ENCODE measurements around the gene ALDH3B1.

DNA sequence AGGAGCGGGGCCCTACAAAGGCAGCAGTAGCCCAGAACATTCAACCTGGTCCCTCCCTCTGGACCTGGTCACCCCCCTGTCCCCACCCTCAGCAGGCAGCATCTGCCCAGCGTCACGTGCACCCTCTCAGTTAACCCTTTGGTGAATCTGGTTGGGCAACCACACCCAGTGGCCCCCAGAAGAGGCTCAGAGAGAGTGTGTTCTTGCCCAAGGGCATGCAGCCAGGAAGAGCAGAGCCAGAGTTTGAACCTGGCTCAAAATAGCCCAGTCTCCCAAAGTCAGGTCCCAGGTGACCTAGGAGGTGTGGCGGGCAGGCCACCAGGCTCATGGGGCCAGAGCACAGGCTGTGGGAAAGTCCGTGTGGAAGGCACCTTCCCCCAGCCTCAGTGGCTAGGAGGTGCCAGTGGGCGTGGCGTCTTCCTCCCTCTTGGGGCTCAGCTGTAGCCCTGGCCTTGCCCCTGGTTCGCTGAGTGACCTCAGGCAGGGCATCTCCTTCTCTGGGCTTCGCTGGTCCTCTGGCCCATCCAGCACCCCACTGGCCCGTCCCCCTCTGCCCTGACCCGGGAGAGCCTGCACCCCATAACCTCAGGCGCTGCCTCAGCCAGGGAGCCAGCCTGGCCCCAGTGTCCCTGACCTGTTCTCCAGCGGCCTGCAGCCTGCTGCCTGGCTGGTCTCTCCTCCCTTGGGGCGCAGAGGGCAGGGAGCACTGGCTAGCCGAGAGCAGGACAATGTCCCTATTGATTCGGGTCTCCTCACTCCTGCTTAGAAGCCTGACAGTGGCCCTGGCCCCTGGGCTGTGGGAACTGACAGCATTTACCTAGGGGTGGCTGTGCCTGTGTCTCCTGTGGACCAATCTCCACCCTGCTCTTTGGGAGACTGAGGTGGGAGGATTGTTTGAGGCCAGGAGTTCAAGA, 7.0 kb downstream of the ALDH3B1 start:
- TF ChIP-seq, protein P1, sequence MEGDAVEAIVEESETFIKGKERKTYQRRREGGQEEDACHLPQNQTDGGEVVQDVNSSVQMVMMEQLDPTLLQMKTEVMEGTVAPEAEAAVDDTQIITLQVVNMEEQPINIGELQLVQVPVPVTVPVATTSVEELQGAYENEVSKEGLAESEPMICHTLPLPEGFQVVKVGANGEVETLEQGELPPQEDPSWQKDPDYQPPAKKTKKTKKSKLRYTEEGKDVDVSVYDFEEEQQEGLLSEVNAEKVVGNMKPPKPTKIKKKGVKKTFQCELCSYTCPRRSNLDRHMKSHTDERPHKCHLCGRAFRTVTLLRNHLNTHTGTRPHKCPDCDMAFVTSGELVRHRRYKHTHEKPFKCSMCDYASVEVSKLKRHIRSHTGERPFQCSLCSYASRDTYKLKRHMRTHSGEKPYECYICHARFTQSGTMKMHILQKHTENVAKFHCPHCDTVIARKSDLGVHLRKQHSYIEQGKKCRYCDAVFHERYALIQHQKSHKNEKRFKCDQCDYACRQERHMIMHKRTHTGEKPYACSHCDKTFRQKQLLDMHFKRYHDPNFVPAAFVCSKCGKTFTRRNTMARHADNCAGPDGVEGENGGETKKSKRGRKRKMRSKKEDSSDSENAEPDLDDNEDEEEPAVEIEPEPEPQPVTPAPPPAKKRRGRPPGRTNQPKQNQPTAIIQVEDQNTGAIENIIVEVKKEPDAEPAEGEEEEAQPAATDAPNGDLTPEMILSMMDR (conservative IDR thresholded peaks at IDR 0.05) = no peak
- no peak for TF ChIP-seq EZH2 (IDR thresholded peaks at IDR 0.05; ENCODE audit: low read depth)
